Gastroesophageal sphincter (tissue), 3 donors: ENCODE measurements around the gene GLDN.

ENCODE experiments used
- CTCF ChIP-seq, 4 experiments: fragments of 200-600 bp in 2 of 4; fragments of 450-650 bp in 2 of 4; sonication (generic) in 1 of 4; IDR thresholded peaks; one replicate each; pipeline ENCODE4 v1.5.1; 2017 to 2019; ENCODE audit warnings: antibody characterized with exemption in 4 of 4, mild to moderate bottlenecking in 2 of 4, moderate library complexity in 2 of 4
- POLR2A ChIP-seq, 2 donors: fragments of 450-650 bp; IDR thresholded peaks; one replicate each; pipeline ENCODE4 v1.6.1; 2017; ENCODE audit warnings: antibody characterized with exemption in 2 of 2, mild to moderate bottlenecking in 2 of 2, moderate library complexity in 1 of 2
- POLR2AphosphoS5 ChIP-seq: sonication (generic); formaldehyde crosslinking; IDR thresholded peaks from one replicate; pipeline ENCODE4 v1.6.1; 2017; ENCODE audit warnings: antibody characterized with exemption

GRCh38 chr15:51333571-51333970 is 7.9 kb upstream of the GLDN start:
- no peak for TF ChIP-seq POLR2AphosphoS5
- TF ChIP-seq CTCF (IDR thresholded peaks at IDR 0.05) = no peak
- TF ChIP-seq POLR2A (IDR thresholded peaks at IDR 0.05) = no peak
